IPS DF 6.9 (cell line): Measurements from ENCODE around the gene ERVFRD-1.

Source experiments
- DNase-seq: peaks from one replicate; pipeline ENCODE4 v3.0.0-alpha.2; 2013; ENCODE audit warnings: low read depth, low spot score
- H3K27ac ChIP-seq: one replicate; pipeline ENCODE4 v1.5.1; 2013; ENCODE audit warnings: low read length, control low read depth
- H3K27me3 ChIP-seq: 2 replicates; pipeline ENCODE4 v1.6.1; 2013; ENCODE audit warnings: mild to moderate bottlenecking, low read length; ENCODE audit not compliant: control insufficient read depth, insufficient read depth
- H3K36me3 ChIP-seq: 2 replicates; pipeline ENCODE4 v1.6.1; 2013; ENCODE audit warnings: low read length; ENCODE audit not compliant: control insufficient read depth, insufficient read depth
- H3K4me1 ChIP-seq: 2 replicates; pipeline ENCODE4 v1.6.1; 2013; ENCODE audit warnings: low read length; ENCODE audit not compliant: control insufficient read depth, insufficient read depth
- H3K4me3 ChIP-seq: 2 replicates; pipeline ENCODE4 v1.5.1; 2013; ENCODE audit warnings: mild to moderate bottlenecking, low read length
- H3K9me3 ChIP-seq: 2 replicates; pipeline ENCODE4 v1.6.1; 2013; ENCODE audit warnings: low read length, inconsistent platforms; ENCODE audit not compliant: control insufficient read depth, insufficient read depth
- WGBS: extraction: QIAGEN DNeasy Blood & Tissue Kit; methylation state at CpG from one replicate; pipeline ENCODE4 v1.1.7; 2013; ENCODE audit warnings: mixed read lengths, missing lambda C conversion rate; ENCODE audit not compliant: insufficient read length, insufficient coverage; 5-methylcytosine and 5-hydroxymethylcytosine counted together

Gene ERVFRD-1, protein sequence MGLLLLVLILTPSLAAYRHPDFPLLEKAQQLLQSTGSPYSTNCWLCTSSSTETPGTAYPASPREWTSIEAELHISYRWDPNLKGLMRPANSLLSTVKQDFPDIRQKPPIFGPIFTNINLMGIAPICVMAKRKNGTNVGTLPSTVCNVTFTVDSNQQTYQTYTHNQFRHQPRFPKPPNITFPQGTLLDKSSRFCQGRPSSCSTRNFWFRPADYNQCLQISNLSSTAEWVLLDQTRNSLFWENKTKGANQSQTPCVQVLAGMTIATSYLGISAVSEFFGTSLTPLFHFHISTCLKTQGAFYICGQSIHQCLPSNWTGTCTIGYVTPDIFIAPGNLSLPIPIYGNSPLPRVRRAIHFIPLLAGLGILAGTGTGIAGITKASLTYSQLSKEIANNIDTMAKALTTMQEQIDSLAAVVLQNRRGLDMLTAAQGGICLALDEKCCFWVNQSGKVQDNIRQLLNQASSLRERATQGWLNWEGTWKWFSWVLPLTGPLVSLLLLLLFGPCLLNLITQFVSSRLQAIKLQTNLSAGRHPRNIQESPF

DNA sequence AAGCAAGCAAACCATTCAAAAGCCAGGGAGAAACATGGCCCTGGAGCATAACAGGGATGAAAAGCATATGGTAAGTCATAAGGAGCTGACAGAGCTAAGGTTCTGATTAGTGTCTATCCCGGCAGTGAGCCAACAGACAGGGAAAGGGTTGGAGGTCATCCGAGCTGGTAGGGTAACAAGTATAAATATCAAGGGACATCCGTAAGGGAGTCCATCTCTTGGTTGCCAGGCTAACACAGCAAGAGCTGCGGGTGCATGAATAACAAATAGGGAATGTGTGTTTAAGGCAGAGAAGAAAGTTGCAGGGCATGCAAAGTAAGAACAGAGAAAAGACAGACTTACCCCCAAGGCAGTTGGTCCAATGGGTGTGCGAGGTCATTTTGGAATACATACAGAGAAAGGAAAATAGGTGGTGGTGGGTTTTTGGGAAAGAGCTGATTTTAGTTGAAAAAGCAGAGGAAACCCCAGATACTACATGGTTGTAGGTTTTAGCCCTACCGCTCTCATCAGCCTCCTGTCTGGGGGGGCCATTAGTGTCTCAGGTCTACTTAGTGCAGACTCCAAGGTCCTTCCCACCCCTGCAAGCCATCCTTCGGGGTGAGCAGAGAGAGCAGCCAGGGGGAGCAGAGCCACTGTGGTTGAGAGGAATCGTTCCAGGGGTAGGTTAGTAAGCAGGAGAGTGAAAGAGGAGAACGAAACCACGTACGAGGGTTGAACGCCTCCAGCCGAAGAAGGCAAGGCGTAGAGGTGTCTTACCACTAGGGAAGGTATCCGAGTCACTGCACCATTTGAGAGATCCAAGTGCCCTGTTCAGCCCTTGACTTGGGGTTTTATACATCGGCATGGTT is at the start of gene ERVFRD-1:
Gene ERVFRD-1, minus strand, starts transcription at position 805 of the 848 bp plus-strand sequence. CDS start 6,415 bp downstream, outside the sequence.
- H3K36me3 ChIP-seq: no peaks in the 10 kb centered on the region
- no peaks in the 10 kb centered on the region for H3K9me3 ChIP-seq
- DNase-seq: no peak
- no CpG with 5 or more reads among the region's 16 CpGs for WGBS
- no peak within 1 kb of the TSS for H3K27ac ChIP-seq
- H3K27me3 ChIP-seq: no peaks in the 10 kb centered on the region
- peaks cover 5% of the 10 kb centered on the region; the same call in 1 of the 2 replicates for H3K4me1 ChIP-seq
- H3K4me3 ChIP-seq: no peak within 1 kb of the TSS

DNA sequence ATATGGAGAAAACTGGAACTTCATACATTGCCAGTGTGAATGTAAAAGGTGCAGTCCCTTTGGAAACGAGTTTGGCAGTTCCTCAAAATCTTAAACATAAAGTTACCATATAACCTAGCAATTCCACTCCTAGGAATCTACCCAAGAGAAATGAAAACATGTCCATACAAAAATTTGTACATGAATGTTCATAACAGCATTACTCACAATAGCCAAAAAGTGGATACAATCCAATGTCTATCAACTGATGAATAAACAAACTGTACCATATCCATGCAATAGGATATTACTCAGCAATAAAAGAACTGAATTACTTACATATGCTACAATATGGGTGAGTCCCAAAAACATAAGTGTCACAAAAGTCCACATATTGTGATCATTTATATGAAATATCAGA is 48.7 kb upstream of the ERVFRD-1 start:
- H3K9me3 ChIP-seq: no peaks in the 10 kb centered on the region
- no peaks in the 10 kb centered on the region for H3K27me3 ChIP-seq
- H3K36me3 ChIP-seq: no peaks in the 10 kb centered on the region
- no peak overlapping the region for H3K4me3 ChIP-seq
- no peak overlapping the region for H3K27ac ChIP-seq
- H3K4me1 ChIP-seq: no peaks in the 10 kb centered on the region
- DNase-seq: no peak
- no CpG with 5 or more reads among the region's 1 CpG for WGBS

DNA sequence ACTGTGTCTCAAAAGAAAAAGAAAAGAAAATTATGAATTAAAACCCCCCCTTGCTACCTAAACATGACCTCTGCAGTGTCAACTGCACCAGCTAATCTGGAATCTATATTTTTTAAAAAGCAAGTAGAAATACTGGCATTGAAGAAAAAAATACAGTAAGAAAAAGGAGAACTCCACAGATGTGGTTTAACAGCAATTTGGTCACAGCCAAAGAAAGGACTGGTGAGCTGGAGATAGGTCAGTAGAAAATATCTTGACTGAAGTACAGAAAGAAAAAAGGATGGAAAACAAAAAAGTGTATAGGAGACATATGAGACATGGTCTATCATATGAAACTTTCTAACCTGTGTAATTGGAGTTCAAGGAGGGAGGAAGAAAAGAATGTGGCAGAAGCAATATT is 44.1 kb upstream of the ERVFRD-1 start:
- no peaks in the 10 kb centered on the region for H3K9me3 ChIP-seq
- H3K4me1 ChIP-seq: peaks cover 4% of the 10 kb centered on the region; the same call in 1 of the 2 replicates
- H3K4me3 ChIP-seq: no peak overlapping the region
- no peaks in the 10 kb centered on the region for H3K27me3 ChIP-seq
- no peaks in the 10 kb centered on the region for H3K36me3 ChIP-seq
- H3K27ac ChIP-seq: no peak overlapping the region
- DNase-seq: no peak

DNA sequence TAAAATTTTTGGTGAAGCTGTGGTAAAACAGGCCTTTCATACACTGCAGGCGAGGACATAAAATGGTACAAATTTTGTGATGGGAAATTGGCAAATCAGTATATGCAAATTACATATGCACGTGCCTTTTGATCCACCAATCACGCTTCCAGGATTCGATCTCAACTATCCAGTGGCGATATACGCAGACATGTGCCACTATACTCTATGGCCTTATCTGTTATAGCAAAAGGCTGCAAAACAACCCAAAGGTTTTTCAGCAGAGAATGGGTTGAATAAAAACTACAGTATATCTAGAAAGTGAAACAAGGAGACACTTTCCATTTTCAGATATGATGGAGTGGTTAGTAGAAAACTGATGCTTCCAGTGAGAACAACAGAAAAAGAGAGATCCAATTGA is 41.9 kb upstream of the ERVFRD-1 start:
- Histone ChIP-seq H3K4me3 (no peak overlapping the region), H3K27ac (no peak overlapping the region), H3K27me3 (no peaks in the 10 kb centered on the region), H3K4me1 (peaks cover 4% of the 10 kb centered on the region; the same call in 1 of the 2 replicates), H3K36me3 (no peaks in the 10 kb centered on the region), H3K9me3 (no peaks in the 10 kb centered on the region)
- WGBS: no CpG with 5 or more reads among the region's 6 CpGs
- DNase-seq: no peak

DNA sequence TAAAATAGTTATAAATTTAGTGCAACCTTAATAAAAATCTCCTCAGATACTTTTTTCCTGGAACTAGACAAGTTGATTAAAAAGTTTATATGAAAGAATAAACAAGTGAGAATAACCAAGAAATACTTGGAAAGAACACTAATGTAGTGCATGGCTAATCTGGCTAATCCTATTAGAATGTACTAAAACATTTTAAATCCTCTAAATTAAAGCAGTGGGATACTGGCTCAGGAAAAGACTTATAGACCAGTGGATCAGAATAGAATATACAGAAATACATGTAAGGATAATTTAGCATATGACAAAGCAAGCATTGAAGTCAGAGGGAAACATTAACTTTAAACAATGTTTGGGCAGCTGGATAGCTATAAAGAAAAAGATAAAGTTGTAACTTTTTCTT is 41.1 kb upstream of the ERVFRD-1 start:
- Histone ChIP-seq H3K36me3 (no peaks in the 10 kb centered on the region), H3K4me1 (peaks cover 4% of the 10 kb centered on the region; the same call in 1 of the 2 replicates), H3K27me3 (no peaks in the 10 kb centered on the region), H3K27ac (no peak overlapping the region), H3K4me3 (no peak overlapping the region), H3K9me3 (no peaks in the 10 kb centered on the region)
- DNase-seq: no peak

DNA sequence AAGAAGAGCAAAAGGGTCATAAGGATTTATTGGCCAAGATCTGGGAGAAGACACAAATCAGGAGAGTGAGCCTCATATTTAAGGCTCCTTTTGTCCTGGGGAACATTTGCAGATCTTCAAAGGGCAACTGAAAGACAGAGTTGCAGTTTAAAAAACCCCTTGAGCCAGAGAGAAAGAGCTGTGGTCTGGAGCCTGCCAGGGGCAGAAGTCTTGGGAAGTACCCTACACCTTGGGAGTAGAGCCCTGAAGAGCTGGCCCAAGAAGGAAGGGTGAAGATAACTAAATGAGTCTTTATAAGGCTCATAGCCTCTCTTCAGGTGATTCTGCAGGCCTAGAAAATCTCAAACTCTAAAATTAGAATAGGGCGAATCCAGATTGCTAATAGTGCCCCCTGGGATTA is 40.0 kb upstream of the ERVFRD-1 start:
- Histone ChIP-seq H3K4me3 (no peak overlapping the region), H3K9me3 (no peaks in the 10 kb centered on the region), H3K4me1 (peaks cover 4% of the 10 kb centered on the region; the same call in 1 of the 2 replicates), H3K27me3 (no peaks in the 10 kb centered on the region), H3K27ac (no peak overlapping the region), H3K36me3 (no peaks in the 10 kb centered on the region)
- WGBS: no CpG with 5 or more reads among the region's 1 CpG
- DNase-seq: no peak

DNA sequence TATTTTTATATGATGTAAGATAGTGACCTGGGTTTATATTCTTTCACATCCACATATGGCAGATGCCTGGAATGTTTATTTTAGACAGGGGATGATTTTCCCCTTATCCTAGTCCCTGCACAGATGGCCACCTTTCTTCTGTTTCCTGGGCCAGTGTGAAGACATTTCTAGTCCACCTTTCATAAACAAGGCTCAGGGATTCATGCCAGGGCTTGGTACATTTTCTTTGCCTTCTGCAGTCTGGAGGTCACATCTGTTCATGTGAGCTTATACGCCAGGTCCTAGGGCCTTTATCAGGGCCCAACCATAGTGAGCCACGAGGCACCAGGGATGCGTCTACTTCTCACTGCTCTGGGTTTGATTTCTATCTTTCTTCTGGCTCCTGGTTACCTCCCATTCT is 38.0 kb upstream of the ERVFRD-1 start:
- WGBS: no CpG with 5 or more reads among the region's 3 CpGs
- DNase-seq: no peak
- no peaks in the 10 kb centered on the region for H3K36me3 ChIP-seq

DNA sequence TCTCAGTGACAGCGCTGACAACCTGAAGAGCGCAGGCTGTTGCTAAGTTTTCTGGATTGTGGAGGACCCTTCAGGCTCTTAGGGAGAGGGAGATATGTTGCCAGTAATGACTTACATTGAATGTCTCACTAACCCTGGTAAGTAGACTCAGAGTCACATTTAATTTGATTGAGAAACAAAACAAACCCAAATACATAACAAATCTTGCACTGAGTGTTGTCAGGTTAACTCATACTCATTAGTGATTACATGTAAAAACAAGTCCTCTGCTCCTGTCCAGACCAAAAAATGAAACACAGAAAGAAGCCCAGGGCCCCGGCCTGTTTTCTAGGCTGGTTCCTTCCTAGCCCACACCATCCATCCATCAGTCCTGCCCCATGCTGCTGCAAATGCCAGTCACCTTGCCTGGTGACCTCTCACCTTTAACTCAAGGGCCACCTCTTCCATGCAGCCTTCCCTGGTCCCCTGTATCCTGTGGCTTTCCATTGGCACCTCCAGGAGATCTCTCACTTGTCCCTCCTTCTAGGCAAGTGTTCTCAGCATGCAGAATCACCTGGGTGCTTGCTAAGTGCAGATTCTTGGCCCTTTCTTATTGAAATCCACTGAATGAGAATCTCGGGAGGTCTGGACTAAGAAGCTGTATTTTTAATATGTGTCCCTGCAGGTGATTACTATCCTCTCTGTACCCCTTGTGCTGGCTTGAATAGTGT is 34.7 kb upstream of the ERVFRD-1 start:
- Histone ChIP-seq H3K27ac (no peak overlapping the region), H3K4me1 (peaks cover 4% of the 10 kb centered on the region; the same call in 1 of the 2 replicates), H3K4me3 (no peak overlapping the region), H3K27me3 (no peaks in the 10 kb centered on the region), H3K36me3 (no peaks in the 10 kb centered on the region), H3K9me3 (no peaks in the 10 kb centered on the region)
- no peak for DNase-seq
- WGBS: no CpG with 5 or more reads among the region's 4 CpGs

More for the DNA sequence above, 38.0 kb upstream of the ERVFRD-1 start:
- peaks cover 6% of the 10 kb centered on the region; the same call in 1 of the 2 replicates for H3K4me1 ChIP-seq
- H3K27ac ChIP-seq: no peak overlapping the region
- no peaks in the 10 kb centered on the region for H3K27me3 ChIP-seq
- H3K4me3 ChIP-seq: no peak overlapping the region
- no peaks in the 10 kb centered on the region for H3K9me3 ChIP-seq

DNA sequence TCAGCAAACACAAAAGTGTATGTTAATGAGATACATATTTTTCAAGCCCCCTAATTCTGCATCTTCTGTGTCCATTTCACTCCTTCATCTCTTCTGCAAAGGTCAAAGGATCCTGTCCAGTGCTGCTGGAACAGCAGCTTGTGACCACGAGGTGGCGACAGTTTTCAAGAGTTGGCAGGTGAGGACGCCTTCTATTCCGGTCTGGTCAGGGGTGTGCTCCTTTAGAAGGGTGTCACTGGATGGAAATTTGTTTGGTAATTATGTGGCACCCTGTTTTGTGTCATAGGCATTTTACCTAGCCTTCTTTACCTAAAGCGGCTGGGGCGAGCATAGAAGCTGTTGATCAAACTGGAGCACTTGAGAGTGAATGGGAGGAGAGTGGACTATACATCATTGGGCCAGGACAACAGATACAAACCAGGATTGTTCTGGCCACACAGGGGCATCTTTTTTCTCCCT is 32.9 kb upstream of the ERVFRD-1 start:
- H3K27ac ChIP-seq: no peak overlapping the region
- WGBS: no CpG with 5 or more reads among the region's 6 CpGs

More for the DNA sequence above, 32.9 kb upstream of the ERVFRD-1 start:
- Histone ChIP-seq H3K9me3 (no peaks in the 10 kb centered on the region), H3K4me3 (no peak overlapping the region), H3K36me3 (no peaks in the 10 kb centered on the region), H3K27me3 (no peaks in the 10 kb centered on the region), H3K4me1 (peaks cover 4% of the 10 kb centered on the region; the same call in 1 of the 2 replicates)
- DNase-seq: peak; percentile 63
